K562 (cell line): Measurements from ENCODE around the gene DAZAP1. TPM values are rescaled to one million over a fixed set of nuclear protein-coding genes. Genes with fewer than 3 reads are reported as not detected.

Source experiments
- ARHGAP35 ChIP-seq: fragments of 450-650 bp; IDR thresholded peaks from 2 replicates; pipeline ENCODE4 v1.6.1; 2018; ENCODE audit not compliant: partially characterized antibody
- ARID1B ChIP-seq: fragments of 450-650 bp; IDR thresholded peaks from 2 replicates; pipeline ENCODE4 v1.6.1; 2016; ENCODE audit warnings: antibody characterized with exemption, mild to moderate bottlenecking, inconsistent platforms
- BDP1 ChIP-seq: IDR thresholded peaks from 3 replicates; pipeline ENCODE4 v1.6.1; 2011; ENCODE audit not compliant: insufficient read length, insufficient read depth
- CEBPB ChIP-seq: fragments of 450-650 bp; IDR thresholded peaks from 2 replicates; pipeline ENCODE4 v1.6.1; 2016; ENCODE audit warnings: missing genetic modification characterization, missing compliant biosample characterization
- GTF2E2 ChIP-seq: fragments of 200-800 bp; sonication (Bioruptor generic); IDR thresholded peaks from 2 replicates; pipeline ENCODE4 v1.6.1; 2016; ENCODE audit warnings: missing genetic modification characterization, missing compliant biosample characterization
- JUND ChIP-seq, 2 experiments: IDR thresholded peaks; 2 replicates in 1 of 2; 3 replicates in 1 of 2; pipeline ENCODE4 v1.6.1; 2011; ENCODE audit warnings: borderline replicate concordance in 2 of 2, low read depth in 2 of 2, low read length in 2 of 2, improper control_type of control experiment in 1 of 2, missing biosample characterization in 1 of 2, missing genetic modification characterization in 1 of 2, missing genetic modification reagents in 1 of 2
- KDM2B ChIP-seq: fragments of 250-450 bp; sonication (Bioruptor Pico); IDR thresholded peaks from 2 replicates; pipeline ENCODE4 v1.8.0; 2021; ENCODE audit warnings: mild to moderate bottlenecking, moderate library complexity
- MAZ ChIP-seq, 2 experiments: fragments of 450-650 bp in 1 of 2; sonication (generic) in 1 of 2; formaldehyde crosslinking; IDR thresholded peaks in 1 of 2; conservative IDR thresholded peaks in 1 of 2; 2 replicates each; pipeline versions ENCODE4 v1.4.0 to v1.5.0; 2020; ENCODE audit warnings: mild to moderate bottlenecking in 1 of 2, missing genetic modification reagents in 1 of 2
- SRSF1 ChIP-seq: fragments of 200-400 bp; formaldehyde crosslinking; IDR thresholded peaks from 2 replicates; pipeline ENCODE4 v1.6.1; 2017; ENCODE audit warnings: mild to moderate bottlenecking, low read depth, low read length, moderate library complexity
- STAG1 ChIP-seq: sonication (generic); formaldehyde crosslinking; IDR thresholded peaks from 2 replicates; pipeline ENCODE4 v1.5.0; 2020; ENCODE audit warnings: missing genetic modification reagents, borderline replicate concordance
- polyA plus RNA-seq, 8 experiments: library from polyadenylated mRNA; depleted of rRNA in 4 of 8; stranded (reverse) in 5 of 8; unstranded in 3 of 8; fragments of >200 nt; fragmentation: Nextera tagmentation in 2 of 8; fragmentation: Illumina TruSeq in 1 of 8; extraction: Ambion mirVana in 2 of 8; extraction: Trizol in 1 of 8; gene quantifications; 2 replicates each; pipeline versions ENCODE4 v1.2.1 to v1.2.3, GENCODE V29; 2011 to 2014; ENCODE audit warnings: inconsistent platforms in 1 of 8, missing spikeins in 1 of 8
- total RNA-seq, 7 experiments: library from RNA; depleted of rRNA in 6 of 7; stranded (reverse); fragments of >200 nt in 6 of 7; fragmentation: Illumina TruSeq in 2 of 7; extraction: Trizol in 2 of 7; gene quantifications; 2 replicates each; pipeline versions ENCODE4 v1.2.1 to v1.2.3, GENCODE V29; 2011 to 2021; ENCODE audit warnings: low replicate concordance in 1 of 7
- TF ChIP-seq, protein P1 (sequence below), 2 experiments: fragments of 450-650 bp; IDR thresholded peaks; 2 replicates each; pipeline ENCODE4 v1.6.1; 2016; ENCODE audit warnings: mild to moderate bottlenecking in 2 of 2, borderline replicate concordance in 1 of 2, low read depth in 1 of 2, moderate library complexity in 1 of 2
- TF ChIP-seq, protein P2 (sequence below), 2 experiments: IDR thresholded peaks; 2 replicates each; pipeline ENCODE4 v1.6.1; 2011; ENCODE audit warnings: borderline replicate concordance in 1 of 2, control low read depth in 1 of 2, low read depth in 1 of 2, low read length in 1 of 2, mild to moderate bottlenecking in 1 of 2, mixed read lengths in 1 of 2, moderate library complexity in 1 of 2; ENCODE audit not compliant: insufficient read depth in 1 of 2, insufficient read length in 1 of 2, poor library complexity in 1 of 2, severe bottlenecking in 1 of 2; ENCODE audit errors: extremely low read depth in 1 of 2
- TF ChIP-seq, protein P3 (sequence below): fragments of 250-450 bp; sonication (Bioruptor Pico); IDR thresholded peaks from 2 replicates; pipeline ENCODE4 v1.4.0; 2020; ENCODE audit warnings: mild to moderate bottlenecking, moderate library complexity, borderline replicate concordance

Gene DAZAP1
- total and polyA plus RNA-seq, 9 of the 15 experiments (the other 6 are each of a cell fraction or from before 2014, with no cell fraction given) = 10.8 to 289 (median 142) TPM

DNA sequence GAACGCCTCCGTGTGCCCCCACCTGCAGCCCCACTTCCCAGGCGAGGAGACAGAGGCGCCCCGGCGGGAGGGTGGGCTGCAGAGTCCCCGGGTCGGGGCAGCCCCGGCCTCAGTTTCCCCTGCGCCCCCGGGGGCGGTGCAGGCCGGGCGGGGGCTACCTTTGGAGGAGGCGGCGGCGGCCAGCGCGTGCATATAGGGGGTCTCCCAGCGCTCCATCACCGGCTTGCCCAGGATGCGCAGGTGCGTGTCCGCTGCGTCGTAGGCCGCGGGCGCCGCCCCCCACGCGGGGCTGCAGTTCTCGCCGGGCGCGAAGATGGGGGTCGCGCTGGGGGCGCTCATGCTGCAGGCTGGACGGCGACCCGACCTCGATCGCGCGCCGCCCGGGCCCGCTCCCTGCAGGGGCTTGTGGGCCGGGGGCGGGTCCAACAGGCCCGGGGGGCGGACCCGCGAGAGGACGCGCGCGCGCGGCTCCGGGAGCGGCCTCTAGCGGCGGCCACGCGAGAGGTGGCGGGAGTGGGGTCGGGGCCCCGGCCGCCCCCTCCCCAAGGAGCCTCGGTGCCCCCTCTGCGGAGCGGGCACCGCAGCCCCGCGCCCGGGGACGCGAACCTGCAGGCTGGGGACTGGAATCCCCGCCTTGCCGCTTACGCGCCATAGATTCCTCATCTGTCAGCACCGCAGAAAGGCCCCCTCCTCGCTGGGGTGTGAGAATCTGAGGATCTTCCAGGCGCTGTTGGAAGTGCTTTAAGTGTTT, 6.1 kb upstream of the DAZAP1 start, which contains the start of gene GAMT (continued):
- TF ChIP-seq, protein P1, sequence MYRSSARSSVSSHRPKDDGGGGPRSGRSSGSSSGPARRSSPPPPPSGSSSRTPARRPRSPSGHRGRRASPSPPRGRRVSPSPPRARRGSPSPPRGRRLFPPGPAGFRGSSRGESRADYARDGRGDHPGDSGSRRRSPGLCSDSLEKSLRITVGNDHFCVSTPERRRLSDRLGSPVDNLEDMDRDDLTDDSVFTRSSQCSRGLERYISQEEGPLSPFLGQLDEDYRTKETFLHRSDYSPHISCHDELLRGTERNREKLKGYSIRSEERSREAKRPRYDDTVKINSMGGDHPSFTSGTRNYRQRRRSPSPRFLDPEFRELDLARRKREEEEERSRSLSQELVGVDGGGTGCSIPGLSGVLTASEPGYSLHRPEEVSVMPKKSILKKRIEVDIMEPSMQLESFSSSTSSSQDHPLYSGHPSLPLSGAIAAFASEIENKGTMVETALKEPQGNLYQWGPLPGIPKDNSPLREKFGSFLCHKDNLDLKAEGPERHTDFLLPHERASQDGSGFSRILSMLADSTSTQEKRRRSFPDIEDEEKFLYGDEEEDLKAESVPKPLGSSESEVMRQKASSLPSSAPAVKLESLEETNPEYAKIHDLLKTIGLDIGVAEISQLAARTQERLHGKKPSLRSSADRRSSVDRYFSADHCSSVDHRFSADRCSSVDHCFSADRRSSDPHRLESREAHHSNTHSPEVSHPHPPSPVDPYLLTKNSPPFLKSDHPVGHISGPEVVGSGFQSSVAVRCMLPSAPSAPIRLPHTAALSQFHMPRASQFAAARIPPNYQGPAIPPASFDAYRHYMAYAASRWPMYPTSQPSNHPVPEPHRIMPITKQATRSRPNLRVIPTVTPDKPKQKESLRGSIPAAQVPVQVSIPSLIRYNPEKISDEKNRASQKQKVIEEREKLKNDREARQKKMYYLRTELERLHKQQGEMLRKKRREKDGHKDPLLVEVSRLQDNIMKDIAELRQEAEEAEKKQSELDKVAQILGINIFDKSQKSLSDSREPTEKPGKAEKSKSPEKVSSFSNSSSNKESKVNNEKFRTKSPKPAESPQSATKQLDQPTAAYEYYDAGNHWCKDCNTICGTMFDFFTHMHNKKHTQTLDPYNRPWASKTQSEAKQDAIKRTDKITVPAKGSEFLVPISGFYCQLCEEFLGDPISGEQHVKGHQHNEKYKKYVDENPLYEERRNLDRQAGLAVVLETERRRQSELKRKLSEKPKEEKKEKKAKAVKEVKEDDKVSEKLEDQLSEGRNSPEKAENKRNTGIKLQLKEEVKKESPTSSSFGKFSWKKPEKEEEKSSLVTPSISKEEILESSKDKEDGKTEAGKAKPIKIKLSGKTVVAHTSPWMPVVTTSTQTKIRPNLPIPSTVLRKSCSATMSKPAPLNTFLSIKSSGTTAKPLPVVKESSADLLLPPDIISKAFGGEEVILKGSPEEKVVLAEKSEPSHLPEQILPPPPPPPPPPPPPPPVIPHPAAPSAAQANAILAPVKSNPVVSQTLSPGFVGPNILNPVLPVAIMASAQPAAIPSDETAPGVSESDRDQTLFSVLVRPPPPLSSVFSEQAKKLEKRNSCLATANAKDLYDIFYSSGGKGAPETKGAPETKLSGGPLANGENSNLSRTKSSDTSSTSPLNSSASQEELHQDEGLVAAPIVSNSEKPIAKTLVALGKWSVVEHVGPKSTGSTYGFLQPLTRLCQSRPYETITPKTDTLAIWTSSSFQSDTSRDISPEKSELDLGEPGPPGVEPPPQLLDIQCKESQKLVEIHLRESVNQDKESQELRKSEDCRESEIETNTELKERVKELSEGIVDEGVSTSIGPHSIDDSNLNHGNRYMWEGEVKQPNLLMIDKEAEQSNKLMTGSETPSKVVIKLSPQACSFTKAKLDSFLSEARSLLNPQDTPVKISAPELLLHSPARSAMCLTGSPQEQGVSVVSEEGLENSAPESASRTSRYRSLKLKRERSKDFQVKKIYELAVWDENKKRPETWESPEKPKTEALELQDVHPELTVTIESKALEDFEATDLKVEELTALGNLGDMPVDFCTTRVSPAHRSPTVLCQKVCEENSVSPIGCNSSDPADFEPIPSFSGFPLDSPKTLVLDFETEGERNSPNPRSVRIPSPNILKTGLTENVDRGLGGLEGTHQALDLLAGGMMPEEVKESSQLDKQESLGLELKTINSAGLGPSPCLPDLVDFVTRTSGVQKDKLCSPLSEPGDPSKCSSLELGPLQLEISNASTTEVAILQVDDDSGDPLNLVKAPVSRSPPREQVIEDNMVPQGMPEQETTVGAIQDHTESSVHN (IDR thresholded peaks at IDR 0.05; ENCODE audit: borderline replicate concordance in 1 of 2, low read depth in 1 of 2) = no peak
- TF ChIP-seq CEBPB (tag) (no peak), GTF2E2 (tag) (no peak), ARID1B (no peak), MAZ (CRISPR knock-in tag; conservative IDR thresholded peaks at IDR 0.05 in 1 of 2, IDR thresholded peaks at IDR 0.05 in 1 of 2) (no peak; a peak in 3 of 4 replicates), SRSF1 (no peak), KDM2B (CRISPR knock-in tag) (peak; percentile 70; the same call in 1 of the 2 replicates), STAG1 (CRISPR knock-in tag) (no peak), BDP1 (no peak), ARHGAP35 (no peak), JUND (IDR thresholded peaks at IDR 0.05; ENCODE audit: borderline replicate concordance, low read depth, low read length) (no peak), JUND (tag; IDR thresholded peaks at IDR 0.05; ENCODE audit: borderline replicate concordance, low read depth, low read length) (no peak)
- TF ChIP-seq, protein P2, sequence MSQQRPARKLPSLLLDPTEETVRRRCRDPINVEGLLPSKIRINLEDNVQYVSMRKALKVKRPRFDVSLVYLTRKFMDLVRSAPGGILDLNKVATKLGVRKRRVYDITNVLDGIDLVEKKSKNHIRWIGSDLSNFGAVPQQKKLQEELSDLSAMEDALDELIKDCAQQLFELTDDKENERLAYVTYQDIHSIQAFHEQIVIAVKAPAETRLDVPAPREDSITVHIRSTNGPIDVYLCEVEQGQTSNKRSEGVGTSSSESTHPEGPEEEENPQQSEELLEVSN (IDR thresholded peaks at IDR 0.05; ENCODE audit: borderline replicate concordance in 1 of 2, extremely low read depth in 1 of 2, insufficient read depth in 1 of 2, insufficient read length in 1 of 2, low read depth in 1 of 2, low read length in 1 of 2, poor library complexity in 1 of 2, severe bottlenecking in 1 of 2) = peak; percentile 52 to 60
- TF ChIP-seq, protein P3, sequence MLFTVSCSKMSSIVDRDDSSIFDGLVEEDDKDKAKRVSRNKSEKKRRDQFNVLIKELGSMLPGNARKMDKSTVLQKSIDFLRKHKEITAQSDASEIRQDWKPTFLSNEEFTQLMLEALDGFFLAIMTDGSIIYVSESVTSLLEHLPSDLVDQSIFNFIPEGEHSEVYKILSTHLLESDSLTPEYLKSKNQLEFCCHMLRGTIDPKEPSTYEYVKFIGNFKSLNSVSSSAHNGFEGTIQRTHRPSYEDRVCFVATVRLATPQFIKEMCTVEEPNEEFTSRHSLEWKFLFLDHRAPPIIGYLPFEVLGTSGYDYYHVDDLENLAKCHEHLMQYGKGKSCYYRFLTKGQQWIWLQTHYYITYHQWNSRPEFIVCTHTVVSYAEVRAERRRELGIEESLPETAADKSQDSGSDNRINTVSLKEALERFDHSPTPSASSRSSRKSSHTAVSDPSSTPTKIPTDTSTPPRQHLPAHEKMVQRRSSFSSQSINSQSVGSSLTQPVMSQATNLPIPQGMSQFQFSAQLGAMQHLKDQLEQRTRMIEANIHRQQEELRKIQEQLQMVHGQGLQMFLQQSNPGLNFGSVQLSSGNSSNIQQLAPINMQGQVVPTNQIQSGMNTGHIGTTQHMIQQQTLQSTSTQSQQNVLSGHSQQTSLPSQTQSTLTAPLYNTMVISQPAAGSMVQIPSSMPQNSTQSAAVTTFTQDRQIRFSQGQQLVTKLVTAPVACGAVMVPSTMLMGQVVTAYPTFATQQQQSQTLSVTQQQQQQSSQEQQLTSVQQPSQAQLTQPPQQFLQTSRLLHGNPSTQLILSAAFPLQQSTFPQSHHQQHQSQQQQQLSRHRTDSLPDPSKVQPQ (CRISPR knock-in tag) = no peak
